Measurements from ENCODE around the gene C4A. TPM values are rescaled to one million over a fixed set of nuclear protein-coding genes. Genes with fewer than 3 reads are reported as not detected.

The C4A gene
- total and polyA plus RNA-seq, 2 of the 13 experiments (the other 11 are each of a cell fraction or from before 2014, with no cell fraction given) = 165 to 478 TPM

DNA sequence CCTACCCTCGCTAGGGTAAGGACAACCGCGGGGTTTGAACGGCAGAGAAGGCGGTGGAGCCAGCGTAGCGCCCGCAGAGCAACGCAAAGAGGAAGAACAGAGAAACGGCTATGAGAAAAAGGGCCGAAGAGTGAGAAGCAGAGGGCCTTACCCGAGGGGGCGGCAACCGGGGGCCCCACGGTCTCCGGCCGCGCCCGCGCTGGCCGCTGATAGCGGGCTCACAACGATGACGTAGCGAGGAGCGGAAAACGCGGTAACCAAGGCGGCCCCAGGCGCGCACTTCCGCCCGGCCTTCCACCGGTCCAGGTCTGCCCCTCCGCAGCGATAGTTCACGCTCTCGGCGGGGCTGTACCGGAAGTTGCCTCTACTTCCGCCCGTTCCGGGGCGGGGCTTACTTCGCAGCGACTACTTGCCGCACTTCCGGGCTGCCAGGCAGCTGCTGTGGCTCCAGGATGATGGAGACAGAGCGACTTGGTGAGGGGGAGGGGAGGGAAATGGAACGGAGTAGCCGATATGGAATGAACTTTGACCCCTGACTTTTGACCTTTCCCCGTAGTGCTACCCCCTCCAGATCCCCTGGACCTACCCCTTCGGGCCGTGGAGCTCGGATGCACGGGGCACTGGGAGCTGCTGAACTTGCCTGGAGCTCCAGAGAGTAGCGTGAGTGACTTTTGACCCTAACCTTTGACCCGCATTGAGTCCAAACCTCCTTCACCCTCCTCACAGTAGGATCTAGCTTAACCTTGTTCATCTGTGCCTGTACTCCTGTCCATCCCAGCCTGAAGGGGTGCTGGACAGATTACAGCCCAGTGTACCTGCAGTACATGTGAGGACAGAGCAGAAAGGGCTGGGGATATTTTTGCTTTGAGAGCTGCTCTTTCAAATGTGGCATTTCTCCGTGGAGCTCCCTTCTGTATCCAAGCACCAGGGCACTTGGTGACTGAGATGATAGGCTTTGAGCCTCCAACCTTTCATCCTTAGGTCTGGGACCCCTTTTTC is 22.8 kb upstream of the C4A start, which contains the start of the genes NELFE and SKIC2 (continued):
- TF ChIP-seq ZNF614 (CRISPR knock-in tag; IDR thresholded peaks at IDR 0.05; ENCODE audit: borderline replicate concordance) = no peak; the same call in 1 of the 2 replicates
- no peak for TF ChIP-seq ZBTB8A (CRISPR knock-in tag; IDR thresholded peaks at IDR 0.05; ENCODE audit: borderline replicate concordance, low read depth)
- TF ChIP-seq, protein P1, sequence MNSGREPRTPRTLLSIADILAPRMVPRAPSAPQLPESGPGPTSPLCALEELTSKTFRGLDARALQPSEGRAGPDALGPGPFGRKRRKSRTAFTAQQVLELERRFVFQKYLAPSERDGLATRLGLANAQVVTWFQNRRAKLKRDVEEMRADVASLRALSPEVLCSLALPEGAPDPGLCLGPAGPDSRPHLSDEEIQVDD (CRISPR knock-in tag; IDR thresholded peaks at IDR 0.05; ENCODE audit: borderline replicate concordance) = no peak
- TF ChIP-seq ZNF136 (CRISPR knock-in tag; IDR thresholded peaks at IDR 0.05; ENCODE audit: low read depth) = 0 out of 2 replicates have a peak, but pooled peaks have one; percentile 66
- TF ChIP-seq ZNF879 (CRISPR knock-in tag; IDR thresholded peaks at IDR 0.05) = no peak; the same call in 1 of the 2 replicates
- TF ChIP-seq SOX6 (IDR thresholded peaks at IDR 0.05) = no peak
- TF ChIP-seq SOX6 (CRISPR knock-in tag; IDR thresholded peaks at IDR 0.05) = peak; percentile 83
- TF ChIP-seq, protein P2, sequence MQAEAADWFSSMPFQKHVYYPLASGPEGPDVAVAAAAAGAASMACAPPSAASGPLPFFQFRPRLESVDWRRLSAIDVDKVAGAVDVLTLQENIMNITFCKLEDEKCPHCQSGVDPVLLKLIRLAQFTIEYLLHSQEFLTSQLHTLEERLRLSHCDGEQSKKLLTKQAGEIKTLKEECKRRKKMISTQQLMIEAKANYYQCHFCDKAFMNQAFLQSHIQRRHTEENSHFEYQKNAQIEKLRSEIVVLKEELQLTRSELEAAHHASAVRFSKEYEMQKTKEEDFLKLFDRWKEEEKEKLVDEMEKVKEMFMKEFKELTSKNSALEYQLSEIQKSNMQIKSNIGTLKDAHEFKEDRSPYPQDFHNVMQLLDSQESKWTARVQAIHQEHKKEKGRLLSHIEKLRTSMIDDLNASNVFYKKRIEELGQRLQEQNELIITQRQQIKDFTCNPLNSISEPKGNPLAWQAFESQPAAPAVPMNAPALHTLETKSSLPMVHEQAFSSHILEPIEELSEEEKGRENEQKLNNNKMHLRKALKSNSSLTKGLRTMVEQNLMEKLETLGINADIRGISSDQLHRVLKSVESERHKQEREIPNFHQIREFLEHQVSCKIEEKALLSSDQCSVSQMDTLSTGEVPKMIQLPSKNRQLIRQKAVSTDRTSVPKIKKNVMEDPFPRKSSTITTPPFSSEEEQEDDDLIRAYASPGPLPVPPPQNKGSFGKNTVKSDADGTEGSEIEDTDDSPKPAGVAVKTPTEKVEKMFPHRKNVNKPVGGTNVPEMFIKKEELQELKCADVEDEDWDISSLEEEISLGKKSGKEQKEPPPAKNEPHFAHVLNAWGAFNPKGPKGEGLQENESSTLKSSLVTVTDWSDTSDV (CRISPR knock-in tag; IDR thresholded peaks at IDR 0.05) = no peak
- peak; percentile 83; the same call in 1 of the 2 replicates for TF ChIP-seq TBX3 (IDR thresholded peaks at IDR 0.05; ENCODE audit: borderline replicate concordance)
- peak; percentile 95 for TF ChIP-seq KMT2B (CRISPR knock-in tag; IDR thresholded peaks at IDR 0.05)
- no peak for TF ChIP-seq TMF1 (CRISPR knock-in tag; IDR thresholded peaks at IDR 0.05; ENCODE audit: low read depth)
- TF ChIP-seq, protein P3, sequence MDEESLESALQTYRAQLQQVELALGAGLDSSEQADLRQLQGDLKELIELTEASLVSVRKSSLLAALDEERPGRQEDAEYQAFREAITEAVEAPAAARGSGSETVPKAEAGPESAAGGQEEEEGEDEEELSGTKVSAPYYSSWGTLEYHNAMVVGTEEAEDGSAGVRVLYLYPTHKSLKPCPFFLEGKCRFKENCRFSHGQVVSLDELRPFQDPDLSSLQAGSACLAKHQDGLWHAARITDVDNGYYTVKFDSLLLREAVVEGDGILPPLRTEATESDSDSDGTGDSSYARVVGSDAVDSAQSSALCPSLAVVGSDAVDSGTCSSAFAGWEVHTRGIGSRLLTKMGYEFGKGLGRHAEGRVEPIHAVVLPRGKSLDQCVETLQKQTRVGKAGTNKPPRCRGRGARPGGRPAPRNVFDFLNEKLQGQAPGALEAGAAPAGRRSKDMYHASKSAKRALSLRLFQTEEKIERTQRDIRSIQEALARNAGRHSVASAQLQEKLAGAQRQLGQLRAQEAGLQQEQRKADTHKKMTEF (CRISPR knock-in tag; IDR thresholded peaks at IDR 0.05) = peak; percentile 99
- TF ChIP-seq, protein P4, sequence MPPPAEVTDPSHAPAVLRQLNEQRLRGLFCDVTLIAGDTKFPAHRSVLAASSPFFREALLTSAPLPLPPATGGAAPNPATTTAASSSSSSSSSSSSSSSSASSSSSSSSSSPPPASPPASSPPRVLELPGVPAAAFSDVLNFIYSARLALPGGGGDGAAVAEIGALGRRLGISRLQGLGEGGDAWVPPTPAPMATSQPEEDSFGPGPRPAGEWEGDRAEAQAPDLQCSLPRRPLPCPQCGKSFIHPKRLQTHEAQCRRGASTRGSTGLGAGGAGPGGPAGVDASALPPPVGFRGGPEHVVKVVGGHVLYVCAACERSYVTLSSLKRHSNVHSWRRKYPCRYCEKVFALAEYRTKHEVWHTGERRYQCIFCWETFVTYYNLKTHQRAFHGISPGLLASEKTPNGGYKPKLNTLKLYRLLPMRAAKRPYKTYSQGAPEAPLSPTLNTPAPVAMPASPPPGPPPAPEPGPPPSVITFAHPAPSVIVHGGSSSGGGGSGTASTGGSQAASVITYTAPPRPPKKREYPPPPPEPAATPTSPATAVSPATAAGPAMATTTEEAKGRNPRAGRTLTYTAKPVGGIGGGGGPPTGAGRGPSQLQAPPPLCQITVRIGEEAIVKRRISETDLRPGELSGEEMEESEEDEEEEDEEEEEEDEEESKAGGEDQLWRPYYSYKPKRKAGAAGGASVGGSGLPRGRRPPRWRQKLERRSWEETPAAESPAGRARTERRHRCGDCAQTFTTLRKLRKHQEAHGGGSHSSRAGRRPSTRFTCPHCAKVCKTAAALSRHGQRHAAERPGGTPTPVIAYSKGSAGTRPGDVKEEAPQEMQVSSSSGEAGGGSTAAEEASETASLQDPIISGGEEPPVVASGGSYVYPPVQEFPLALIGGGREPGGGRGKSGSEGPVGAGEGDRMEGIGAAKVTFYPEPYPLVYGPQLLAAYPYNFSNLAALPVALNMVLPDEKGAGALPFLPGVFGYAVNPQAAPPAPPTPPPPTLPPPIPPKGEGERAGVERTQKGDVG (CRISPR knock-in tag; IDR thresholded peaks at IDR 0.05; ENCODE audit: borderline replicate concordance) = no peak; the same call in 1 of the 2 replicates
- TF ChIP-seq, protein P5, sequence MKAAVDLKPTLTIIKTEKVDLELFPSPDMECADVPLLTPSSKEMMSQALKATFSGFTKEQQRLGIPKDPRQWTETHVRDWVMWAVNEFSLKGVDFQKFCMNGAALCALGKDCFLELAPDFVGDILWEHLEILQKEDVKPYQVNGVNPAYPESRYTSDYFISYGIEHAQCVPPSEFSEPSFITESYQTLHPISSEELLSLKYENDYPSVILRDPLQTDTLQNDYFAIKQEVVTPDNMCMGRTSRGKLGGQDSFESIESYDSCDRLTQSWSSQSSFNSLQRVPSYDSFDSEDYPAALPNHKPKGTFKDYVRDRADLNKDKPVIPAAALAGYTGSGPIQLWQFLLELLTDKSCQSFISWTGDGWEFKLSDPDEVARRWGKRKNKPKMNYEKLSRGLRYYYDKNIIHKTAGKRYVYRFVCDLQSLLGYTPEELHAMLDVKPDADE (CRISPR knock-in tag; IDR thresholded peaks at IDR 0.05) = no peak
- TF ChIP-seq ZNF790 (CRISPR knock-in tag; IDR thresholded peaks at IDR 0.05; ENCODE audit: borderline replicate concordance) = peak; percentile 93
- TF ChIP-seq, protein P6, sequence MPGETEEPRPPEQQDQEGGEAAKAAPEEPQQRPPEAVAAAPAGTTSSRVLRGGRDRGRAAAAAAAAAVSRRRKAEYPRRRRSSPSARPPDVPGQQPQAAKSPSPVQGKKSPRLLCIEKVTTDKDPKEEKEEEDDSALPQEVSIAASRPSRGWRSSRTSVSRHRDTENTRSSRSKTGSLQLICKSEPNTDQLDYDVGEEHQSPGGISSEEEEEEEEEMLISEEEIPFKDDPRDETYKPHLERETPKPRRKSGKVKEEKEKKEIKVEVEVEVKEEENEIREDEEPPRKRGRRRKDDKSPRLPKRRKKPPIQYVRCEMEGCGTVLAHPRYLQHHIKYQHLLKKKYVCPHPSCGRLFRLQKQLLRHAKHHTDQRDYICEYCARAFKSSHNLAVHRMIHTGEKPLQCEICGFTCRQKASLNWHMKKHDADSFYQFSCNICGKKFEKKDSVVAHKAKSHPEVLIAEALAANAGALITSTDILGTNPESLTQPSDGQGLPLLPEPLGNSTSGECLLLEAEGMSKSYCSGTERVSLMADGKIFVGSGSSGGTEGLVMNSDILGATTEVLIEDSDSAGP (CRISPR knock-in tag; IDR thresholded peaks at IDR 0.05; ENCODE audit: borderline replicate concordance) = peak; percentile 97

All from HepG2 (cell line).